HepG2 (cell line): ENCODE data around the gene SMIM22. TPM values are rescaled to one million over a fixed set of nuclear protein-coding genes. Genes with fewer than 3 reads are reported as not detected.

ENCODE experiments used
- LCORL ChIP-seq, 2 experiments: fragments of 450-650 bp in 1 of 2; sonication (generic) in 1 of 2; formaldehyde crosslinking in 1 of 2; IDR thresholded peaks; 2 replicates each; pipeline versions ENCODE4 v1.5.0 to v1.6.1; 2017 to 2020; ENCODE audit warnings: antibody characterized with exemption in 1 of 2, missing genetic modification reagents in 1 of 2
- SRY ChIP-seq: sonication (generic); formaldehyde crosslinking; IDR thresholded peaks from 2 replicates; pipeline ENCODE4 v1.8.0; 2022; ENCODE audit warnings: mild to moderate bottlenecking, missing genetic modification reagents
- TMF1 ChIP-seq: sonication (generic); formaldehyde crosslinking; IDR thresholded peaks from 2 replicates; pipeline ENCODE4 v1.8.1; 2022; ENCODE audit warnings: low read depth, missing genetic modification reagents
- polyA plus RNA-seq, 8 experiments: library from polyadenylated mRNA; depleted of rRNA in 3 of 8; stranded (reverse) in 7 of 8; unstranded in 1 of 8; fragments of >200 nt; fragmentation: Illumina TruSeq in 4 of 8; extraction: Trizol in 4 of 8; gene quantifications; 2 replicates each; pipeline versions ENCODE4 v1.2.1 to v1.2.3, GENCODE V29; 2011 to 2016; ENCODE audit warnings: low read depth in 4 of 8, missing spikeins in 1 of 8, mixed read lengths in 1 of 8; ENCODE audit not compliant: insufficient read depth in 1 of 8
- total RNA-seq, 5 experiments: library from RNA; depleted of rRNA; stranded (reverse); fragments of >200 nt; fragmentation: Illumina TruSeq; extraction: Trizol; gene quantifications; 2 replicates each; pipeline ENCODE4 v1.2.3, GENCODE V29; 2016; ENCODE audit warnings: low read depth in 1 of 5
- TF ChIP-seq, protein P1 (sequence below): sonication (generic); formaldehyde crosslinking; IDR thresholded peaks from 2 replicates; pipeline ENCODE4 v1.4.0; 2020; ENCODE audit warnings: missing genetic modification reagents
- TF ChIP-seq, protein P2 (sequence below): sonication (generic); formaldehyde crosslinking; IDR thresholded peaks from 2 replicates; pipeline ENCODE4 v1.4.0; 2020; ENCODE audit warnings: missing genetic modification reagents
- TF ChIP-seq, protein P3 (sequence below): sonication (generic); formaldehyde crosslinking; IDR thresholded peaks from 2 replicates; pipeline ENCODE4 v1.9.0; 2021; ENCODE audit warnings: missing genetic modification reagents, borderline replicate concordance
- TF ChIP-seq, protein P4 (sequence below): sonication (generic); formaldehyde crosslinking; IDR thresholded peaks from 2 replicates; pipeline ENCODE4 v1.8.0; 2023; ENCODE audit warnings: mild to moderate bottlenecking, missing genetic modification reagents
- TF ChIP-seq, protein P5 (sequence below): sonication (generic); formaldehyde crosslinking; IDR thresholded peaks from 2 replicates; pipeline ENCODE4 v1.8.0; 2022; ENCODE audit warnings: missing genetic modification reagents, mild to moderate bottlenecking, borderline replicate concordance
- TF ChIP-seq, protein P6 (sequence below): sonication (generic); formaldehyde crosslinking; IDR thresholded peaks from 2 replicates; pipeline ENCODE4 v1.4.0; 2020; ENCODE audit warnings: missing genetic modification reagents, borderline replicate concordance
- TF ChIP-seq, protein P7 (sequence below): sonication (generic); formaldehyde crosslinking; IDR thresholded peaks from 2 replicates; pipeline ENCODE4 v1.4.0; 2020; ENCODE audit warnings: missing genetic modification reagents, borderline replicate concordance
- TF ChIP-seq, protein P8 (sequence below): sonication (generic); formaldehyde crosslinking; IDR thresholded peaks from 2 replicates; pipeline ENCODE4 v1.5.1; 2020; ENCODE audit warnings: mild to moderate bottlenecking, missing genetic modification reagents, borderline replicate concordance

The SMIM22 gene
- total and polyA plus RNA-seq, 2 of the 13 experiments (the other 11 are each of a cell fraction or from before 2014, with no cell fraction given), result not detected

DNA sequence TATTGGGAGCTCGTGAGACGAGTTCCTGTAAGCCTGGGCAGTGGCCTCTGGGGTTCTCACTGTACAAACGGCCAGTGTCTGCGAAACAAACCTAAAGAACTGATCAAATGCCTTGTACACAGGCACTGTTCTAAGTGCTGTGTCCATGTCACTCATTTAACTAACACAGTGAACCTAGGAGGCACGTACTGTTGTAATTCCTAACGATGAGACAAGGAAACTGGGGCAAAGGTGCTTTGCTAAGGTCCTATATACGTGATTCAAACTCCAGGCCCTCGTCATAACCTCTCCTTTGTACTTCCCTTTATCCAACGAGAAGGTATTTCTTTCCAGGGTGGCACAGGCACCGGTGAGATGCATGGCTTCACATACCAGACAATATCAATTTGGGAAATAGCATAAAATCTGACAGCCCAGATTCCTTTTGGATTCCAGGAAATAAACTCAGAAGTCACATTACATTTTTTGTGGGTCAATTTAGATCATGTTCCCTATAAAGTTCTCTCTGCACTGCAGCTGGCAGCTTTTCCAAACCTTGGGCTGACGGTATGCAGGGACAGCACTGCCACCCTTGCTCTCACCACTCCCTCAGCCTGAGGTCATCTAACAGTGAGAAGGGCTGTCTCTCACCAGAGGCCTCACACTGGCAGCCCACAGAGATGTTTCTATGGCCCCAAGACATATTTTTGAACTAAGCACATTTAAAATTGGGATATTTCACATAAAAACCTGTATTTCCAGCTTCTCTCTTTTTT lies 33.6 kb downstream of the SMIM22 start (continued):
- TF ChIP-seq, protein P1, sequence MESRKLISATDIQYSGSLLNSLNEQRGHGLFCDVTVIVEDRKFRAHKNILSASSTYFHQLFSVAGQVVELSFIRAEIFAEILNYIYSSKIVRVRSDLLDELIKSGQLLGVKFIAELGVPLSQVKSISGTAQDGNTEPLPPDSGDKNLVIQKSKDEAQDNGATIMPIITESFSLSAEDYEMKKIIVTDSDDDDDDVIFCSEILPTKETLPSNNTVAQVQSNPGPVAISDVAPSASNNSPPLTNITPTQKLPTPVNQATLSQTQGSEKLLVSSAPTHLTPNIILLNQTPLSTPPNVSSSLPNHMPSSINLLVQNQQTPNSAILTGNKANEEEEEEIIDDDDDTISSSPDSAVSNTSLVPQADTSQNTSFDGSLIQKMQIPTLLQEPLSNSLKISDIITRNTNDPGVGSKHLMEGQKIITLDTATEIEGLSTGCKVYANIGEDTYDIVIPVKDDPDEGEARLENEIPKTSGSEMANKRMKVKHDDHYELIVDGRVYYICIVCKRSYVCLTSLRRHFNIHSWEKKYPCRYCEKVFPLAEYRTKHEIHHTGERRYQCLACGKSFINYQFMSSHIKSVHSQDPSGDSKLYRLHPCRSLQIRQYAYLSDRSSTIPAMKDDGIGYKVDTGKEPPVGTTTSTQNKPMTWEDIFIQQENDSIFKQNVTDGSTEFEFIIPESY, result no peak
- no peak for TF ChIP-seq TMF1
- TF ChIP-seq, protein P2, sequence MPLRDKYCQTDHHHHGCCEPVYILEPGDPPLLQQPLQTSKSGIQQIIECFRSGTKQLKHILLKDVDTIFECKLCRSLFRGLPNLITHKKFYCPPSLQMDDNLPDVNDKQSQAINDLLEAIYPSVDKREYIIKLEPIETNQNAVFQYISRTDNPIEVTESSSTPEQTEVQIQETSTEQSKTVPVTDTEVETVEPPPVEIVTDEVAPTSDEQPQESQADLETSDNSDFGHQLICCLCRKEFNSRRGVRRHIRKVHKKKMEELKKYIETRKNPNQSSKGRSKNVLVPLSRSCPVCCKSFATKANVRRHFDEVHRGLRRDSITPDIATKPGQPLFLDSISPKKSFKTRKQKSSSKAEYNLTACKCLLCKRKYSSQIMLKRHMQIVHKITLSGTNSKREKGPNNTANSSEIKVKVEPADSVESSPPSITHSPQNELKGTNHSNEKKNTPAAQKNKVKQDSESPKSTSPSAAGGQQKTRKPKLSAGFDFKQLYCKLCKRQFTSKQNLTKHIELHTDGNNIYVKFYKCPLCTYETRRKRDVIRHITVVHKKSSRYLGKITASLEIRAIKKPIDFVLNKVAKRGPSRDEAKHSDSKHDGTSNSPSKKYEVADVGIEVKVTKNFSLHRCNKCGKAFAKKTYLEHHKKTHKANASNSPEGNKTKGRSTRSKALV (CRISPR knock-in tag), result no peak
- no peak for TF ChIP-seq LCORL (IDR thresholded peaks at IDR 0.05)
- TF ChIP-seq LCORL (CRISPR knock-in tag; IDR thresholded peaks at IDR 0.05), result no peak
- TF ChIP-seq, protein P3, sequence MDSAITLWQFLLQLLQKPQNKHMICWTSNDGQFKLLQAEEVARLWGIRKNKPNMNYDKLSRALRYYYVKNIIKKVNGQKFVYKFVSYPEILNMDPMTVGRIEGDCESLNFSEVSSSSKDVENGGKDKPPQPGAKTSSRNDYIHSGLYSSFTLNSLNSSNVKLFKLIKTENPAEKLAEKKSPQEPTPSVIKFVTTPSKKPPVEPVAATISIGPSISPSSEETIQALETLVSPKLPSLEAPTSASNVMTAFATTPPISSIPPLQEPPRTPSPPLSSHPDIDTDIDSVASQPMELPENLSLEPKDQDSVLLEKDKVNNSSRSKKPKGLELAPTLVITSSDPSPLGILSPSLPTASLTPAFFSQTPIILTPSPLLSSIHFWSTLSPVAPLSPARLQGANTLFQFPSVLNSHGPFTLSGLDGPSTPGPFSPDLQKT, result no peak
- TF ChIP-seq, protein P4, sequence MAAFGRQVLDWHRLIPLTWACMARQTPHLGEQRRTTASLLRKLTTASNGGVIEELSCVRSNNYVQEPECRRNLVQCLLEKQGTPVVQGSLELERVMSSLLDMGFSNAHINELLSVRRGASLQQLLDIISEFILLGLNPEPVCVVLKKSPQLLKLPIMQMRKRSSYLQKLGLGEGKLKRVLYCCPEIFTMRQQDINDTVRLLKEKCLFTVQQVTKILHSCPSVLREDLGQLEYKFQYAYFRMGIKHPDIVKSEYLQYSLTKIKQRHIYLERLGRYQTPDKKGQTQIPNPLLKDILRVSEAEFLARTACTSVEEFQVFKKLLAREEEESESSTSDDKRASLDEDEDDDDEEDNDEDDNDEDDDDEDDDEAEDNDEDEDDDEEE (CRISPR knock-in tag), result no peak
- TF ChIP-seq, protein P5, sequence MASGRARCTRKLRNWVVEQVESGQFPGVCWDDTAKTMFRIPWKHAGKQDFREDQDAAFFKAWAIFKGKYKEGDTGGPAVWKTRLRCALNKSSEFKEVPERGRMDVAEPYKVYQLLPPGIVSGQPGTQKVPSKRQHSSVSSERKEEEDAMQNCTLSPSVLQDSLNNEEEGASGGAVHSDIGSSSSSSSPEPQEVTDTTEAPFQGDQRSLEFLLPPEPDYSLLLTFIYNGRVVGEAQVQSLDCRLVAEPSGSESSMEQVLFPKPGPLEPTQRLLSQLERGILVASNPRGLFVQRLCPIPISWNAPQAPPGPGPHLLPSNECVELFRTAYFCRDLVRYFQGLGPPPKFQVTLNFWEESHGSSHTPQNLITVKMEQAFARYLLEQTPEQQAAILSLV (CRISPR knock-in tag), result no peak
- no peak for TF ChIP-seq SRY
- TF ChIP-seq, protein P6, sequence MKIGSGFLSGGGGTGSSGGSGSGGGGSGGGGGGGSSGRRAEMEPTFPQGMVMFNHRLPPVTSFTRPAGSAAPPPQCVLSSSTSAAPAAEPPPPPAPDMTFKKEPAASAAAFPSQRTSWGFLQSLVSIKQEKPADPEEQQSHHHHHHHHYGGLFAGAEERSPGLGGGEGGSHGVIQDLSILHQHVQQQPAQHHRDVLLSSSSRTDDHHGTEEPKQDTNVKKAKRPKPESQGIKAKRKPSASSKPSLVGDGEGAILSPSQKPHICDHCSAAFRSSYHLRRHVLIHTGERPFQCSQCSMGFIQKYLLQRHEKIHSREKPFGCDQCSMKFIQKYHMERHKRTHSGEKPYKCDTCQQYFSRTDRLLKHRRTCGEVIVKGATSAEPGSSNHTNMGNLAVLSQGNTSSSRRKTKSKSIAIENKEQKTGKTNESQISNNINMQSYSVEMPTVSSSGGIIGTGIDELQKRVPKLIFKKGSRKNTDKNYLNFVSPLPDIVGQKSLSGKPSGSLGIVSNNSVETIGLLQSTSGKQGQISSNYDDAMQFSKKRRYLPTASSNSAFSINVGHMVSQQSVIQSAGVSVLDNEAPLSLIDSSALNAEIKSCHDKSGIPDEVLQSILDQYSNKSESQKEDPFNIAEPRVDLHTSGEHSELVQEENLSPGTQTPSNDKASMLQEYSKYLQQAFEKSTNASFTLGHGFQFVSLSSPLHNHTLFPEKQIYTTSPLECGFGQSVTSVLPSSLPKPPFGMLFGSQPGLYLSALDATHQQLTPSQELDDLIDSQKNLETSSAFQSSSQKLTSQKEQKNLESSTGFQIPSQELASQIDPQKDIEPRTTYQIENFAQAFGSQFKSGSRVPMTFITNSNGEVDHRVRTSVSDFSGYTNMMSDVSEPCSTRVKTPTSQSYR (CRISPR knock-in tag), result no peak
- TF ChIP-seq, protein P7, sequence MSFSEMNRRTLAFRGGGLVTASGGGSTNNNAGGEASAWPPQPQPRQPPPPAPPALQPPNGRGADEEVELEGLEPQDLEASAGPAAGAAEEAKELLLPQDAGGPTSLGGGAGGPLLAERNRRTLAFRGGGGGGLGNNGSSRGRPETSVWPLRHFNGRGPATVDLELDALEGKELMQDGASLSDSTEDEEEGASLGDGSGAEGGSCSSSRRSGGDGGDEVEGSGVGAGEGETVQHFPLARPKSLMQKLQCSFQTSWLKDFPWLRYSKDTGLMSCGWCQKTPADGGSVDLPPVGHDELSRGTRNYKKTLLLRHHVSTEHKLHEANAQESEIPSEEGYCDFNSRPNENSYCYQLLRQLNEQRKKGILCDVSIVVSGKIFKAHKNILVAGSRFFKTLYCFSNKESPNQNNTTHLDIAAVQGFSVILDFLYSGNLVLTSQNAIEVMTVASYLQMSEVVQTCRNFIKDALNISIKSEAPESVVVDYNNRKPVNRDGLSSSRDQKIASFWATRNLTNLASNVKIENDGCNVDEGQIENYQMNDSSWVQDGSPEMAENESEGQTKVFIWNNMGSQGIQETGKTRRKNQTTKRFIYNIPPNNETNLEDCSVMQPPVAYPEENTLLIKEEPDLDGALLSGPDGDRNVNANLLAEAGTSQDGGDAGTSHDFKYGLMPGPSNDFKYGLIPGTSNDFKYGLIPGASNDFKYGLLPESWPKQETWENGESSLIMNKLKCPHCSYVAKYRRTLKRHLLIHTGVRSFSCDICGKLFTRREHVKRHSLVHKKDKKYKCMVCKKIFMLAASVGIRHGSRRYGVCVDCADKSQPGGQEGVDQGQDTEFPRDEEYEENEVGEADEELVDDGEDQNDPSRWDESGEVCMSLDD, result no peak
- TF ChIP-seq, protein P8, sequence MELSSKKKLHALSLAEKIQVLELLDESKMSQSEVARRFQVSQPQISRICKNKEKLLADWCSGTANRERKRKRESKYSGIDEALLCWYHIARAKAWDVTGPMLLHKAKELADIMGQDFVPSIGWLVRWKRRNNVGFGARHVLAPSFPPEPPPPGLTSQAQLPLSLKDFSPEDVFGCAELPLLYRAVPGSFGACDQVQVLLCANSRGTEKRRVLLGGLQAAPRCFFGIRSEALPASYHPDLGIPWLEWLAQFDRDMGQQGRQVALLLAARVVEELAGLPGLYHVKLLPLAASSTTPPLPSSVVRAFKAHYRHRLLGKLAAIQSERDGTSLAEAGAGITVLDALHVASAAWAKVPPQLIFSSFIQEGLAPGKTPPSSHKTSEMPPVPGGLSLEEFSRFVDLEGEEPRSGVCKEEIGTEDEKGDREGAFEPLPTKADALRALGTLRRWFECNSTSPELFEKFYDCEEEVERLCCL (CRISPR knock-in tag), result no peak
